GM19452 (cell line): ENCODE measurements around the gene DCAF5.
"Not testable (repeated sequence)": the region's sequence is repeated elsewhere in the genome, so short reads cannot be mapped to it uniquely, and the experiment has no call there.

Source experiments
- ATAC-seq: cut with Tn5 transposase; IDR thresholded peaks from one replicate; pipeline ENCODE4 v1.9.1; 2021; ENCODE audit not compliant: unreplicated experiment

DCAF5 gene

DNA sequence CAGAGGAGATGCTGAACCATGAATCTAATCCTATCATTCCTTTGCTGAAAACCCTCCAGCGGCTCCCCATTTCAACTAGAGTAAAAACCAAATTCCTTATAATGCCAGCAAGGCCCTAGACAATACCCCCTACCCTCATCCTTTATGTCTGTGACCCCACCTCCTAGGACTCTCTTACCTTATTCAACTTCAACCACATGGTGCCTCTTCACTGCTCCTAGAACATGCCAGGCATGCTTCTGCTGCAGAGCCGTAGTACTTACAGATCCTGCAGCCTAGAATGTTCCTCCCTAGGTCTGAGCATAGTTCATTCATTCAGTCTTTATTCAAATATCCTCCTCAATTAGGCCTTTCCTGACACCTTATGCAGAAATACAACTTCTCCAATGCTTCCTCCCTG is 54.9 kb downstream of the DCAF5 start:
- ATAC-seq, result no peak

- ATAC-seq, result no peak
Observed at GRCh38 chr14:69096781-69097475, 56.0 kb downstream of the DCAF5 start.

DNA sequence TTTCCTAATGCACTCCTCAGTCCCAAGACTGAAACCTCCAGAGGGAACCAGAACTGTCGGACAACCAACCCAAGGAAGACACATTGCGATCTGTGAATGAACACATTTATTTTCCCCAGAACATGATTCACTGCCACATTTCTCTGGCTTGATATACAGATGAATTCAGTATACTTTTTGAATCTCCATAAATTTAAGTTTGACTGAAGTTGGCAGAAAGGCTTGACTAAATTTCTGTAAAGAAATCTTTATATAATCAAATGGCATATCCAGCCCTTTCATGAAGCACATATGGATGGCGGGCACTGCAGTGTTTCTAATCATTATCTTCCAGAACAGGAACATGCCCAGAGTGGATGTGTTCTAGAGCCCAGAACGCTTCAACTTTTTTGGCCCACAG is 56.7 kb downstream of the DCAF5 start:
- no peak for ATAC-seq

DNA sequence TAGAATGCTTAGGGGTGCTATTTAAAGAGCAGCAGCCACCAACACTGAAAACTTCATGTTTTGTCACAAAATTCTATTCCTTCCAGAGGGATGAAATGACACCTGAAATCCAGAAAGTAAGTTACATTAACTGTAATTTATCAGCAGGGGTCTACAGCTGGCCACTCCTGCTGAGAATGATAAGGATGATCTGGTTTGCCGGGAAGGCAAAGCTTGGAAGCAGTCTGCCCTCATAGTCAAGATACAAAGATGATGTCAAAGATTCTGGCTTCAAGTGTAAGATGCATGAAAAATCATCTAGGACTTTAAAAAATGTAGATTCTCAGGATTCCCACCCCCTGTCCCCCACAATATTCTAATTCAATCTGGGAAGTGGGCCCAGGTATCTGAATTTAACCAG is 58.4 kb downstream of the DCAF5 start:
- ATAC-seq, result no peak

DNA sequence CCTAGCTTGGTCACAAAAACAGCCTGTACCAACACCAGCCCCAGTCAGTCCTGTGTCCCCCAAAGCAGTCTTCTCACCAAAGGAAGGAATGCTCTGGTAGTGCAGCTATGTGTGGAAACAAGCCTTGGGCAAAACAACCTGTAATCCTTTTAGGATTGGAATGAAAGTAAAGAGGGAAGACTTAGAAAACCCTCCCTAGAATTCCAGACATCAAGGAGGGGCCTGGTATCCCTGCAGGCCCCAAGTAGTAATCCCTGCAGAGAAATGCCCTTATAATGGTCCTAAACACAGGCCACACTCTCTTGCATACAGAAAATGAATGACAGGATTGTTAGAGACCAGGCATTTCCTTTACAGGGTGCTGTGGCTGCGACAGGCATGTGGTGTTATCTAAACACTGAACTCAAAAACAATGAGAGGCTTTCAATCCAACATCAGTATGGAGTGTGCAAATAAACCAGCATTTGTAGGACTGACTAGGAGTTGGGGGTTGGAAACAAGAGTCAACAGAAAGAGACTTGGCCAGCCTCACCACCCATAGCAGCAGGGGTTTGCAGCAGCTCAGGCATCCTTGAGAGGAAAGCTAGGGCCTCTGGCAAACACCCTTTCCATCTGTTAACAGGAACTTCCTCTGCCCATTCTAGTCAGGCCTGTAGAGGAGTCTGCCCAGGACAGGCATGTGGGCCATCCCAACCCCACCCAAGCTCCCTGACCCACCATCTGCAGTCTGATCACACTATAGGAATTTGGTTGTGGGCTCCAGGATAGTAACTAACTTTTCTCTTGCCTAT is 59.1 kb downstream of the DCAF5 start:
- no peak for ATAC-seq

GRCh38 chr14:69092840-69093422 is 60.0 kb downstream of the DCAF5 start:
- ATAC-seq, result no peak

- ATAC-seq, result no peak
Observed at GRCh38 chr14:69091695-69092094, 61.2 kb downstream of the DCAF5 start.

- no peak for ATAC-seq
Observed at GRCh38 chr14:69091006-69091405, 61.9 kb downstream of the DCAF5 start.

- no peak for ATAC-seq
Observed at GRCh38 chr14:69090187-69090789, 62.6 kb downstream of the DCAF5 start.

DNA sequence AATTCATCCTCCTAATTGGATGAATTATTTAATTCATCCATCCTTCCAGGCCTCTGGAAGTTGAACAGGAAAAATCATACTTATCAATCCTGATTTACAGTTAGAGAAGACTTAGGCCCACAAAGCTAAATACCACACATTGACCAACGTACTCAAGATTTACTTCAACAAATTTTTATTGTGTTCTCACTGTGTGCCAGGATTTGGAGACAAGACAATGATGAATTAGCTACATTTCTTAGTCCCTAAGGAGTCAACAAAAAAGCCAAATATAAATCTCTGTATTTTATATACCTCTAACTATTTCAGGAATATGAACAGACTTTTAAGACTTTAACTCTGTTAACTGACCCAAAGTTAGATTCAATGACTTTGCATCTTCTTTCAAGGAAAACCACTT is 63.9 kb downstream of the DCAF5 start:
- no peak for ATAC-seq

GRCh38 chr14:69088586-69088985 is 64.3 kb downstream of the DCAF5 start:
- no peak for ATAC-seq

DNA sequence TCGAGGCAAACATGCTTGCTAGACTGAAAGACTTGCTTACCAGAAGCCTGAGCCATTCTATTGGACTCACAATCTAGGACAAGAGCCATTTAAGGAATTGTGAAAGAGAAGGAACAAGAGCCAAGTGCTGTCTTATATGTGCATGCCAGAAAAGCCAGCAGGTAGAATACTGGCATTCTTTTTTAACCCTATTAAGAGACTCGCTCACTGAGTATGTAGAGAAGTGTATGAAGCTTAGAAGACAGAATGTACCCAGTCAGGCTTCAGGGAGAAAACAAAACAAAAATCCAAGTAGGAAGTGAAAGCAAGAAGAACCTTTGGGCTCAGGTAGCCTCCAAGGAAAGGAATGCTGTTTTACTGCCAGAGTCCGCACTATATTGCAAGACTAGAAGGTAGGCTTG is 65.9 kb downstream of the DCAF5 start:
- no peak for ATAC-seq

DNA sequence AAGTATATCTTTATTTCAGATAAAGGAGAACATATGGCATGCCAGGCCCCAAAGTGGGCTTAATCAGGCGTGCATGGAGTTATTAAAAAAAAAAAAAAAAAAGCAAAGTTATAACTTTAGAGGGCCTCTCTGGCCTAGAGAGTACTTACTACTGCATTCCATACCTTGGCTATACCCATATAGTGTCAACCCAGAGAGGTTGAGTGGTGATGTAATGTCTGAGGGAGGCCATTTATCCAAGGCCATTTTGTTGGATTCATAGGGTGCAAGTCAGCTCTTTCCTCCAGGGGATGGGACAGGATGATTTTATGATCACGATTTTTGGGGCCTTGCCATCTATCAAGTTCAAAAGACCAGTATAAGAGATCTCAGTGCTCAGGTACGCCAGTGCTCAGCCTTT is 66.4 kb downstream of the DCAF5 start:
- no peak for ATAC-seq

GRCh38 chr14:69084023-69084422 is 68.9 kb downstream of the DCAF5 start:
- ATAC-seq, result no peak

- ATAC-seq, result no peak
Observed at GRCh38 chr14:69083181-69083580, 69.7 kb downstream of the DCAF5 start.

DNA sequence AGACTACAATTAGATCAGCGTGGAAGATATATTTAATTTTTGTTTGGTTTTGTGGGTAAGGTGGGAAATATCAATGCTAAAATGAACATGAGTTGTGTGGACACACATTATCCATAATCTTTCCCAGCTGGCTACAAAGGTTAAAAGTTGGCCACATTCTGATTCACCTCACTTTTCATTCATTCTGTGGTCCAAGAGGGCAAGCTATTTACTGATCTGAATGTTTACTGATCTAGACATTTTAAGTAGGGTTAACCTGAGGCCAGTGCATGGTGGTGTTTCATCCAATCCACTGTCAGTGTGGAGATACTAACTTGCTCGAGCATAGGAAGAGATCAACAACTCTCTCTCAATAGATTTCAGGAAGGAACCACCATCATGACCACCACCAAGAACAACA is 71.6 kb downstream of the DCAF5 start:
- ATAC-seq, result no peak

GRCh38 chr14:69079747-69080146 is 73.2 kb downstream of the DCAF5 start:
- no peak for ATAC-seq

GRCh38 chr14:69079188-69079742 is 73.7 kb downstream of the DCAF5 start:
- no peak for ATAC-seq

- ATAC-seq, result no peak
Observed at GRCh38 chr14:69077841-69078240, 75.1 kb downstream of the DCAF5 start.

DNA sequence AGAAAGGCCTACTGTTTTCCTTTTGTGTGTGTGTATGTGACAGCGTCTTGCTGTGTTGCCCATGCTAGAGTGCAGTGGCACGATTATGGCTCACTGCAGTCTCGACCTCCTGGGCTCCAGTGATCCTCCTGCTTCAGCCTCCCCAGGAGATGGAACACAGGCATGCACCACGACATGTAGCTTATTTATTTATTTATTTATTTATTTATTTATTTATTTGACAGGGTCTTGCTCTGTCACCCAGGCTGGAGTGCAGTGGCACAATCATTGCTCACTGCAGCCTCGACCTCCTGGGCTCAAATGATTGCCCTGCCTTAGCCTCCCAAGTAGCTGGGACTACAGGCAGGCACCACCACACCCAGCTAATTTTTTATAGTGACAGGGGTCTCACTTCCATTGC is 75.7 kb downstream of the DCAF5 start:
- ATAC-seq, result not testable (repeated sequence)

GRCh38 chr14:69076341-69076740 is 76.6 kb downstream of the DCAF5 start:
- no peak for ATAC-seq

- no peak for ATAC-seq
Observed at GRCh38 chr14:69073915-69074314, 79.0 kb downstream of the DCAF5 start.
